Iris pigment epithelial cell (primary cell): ENCODE data around the gene CNST.
"Not testable (repeated sequence)": the region's sequence is repeated elsewhere in the genome, so short reads cannot be mapped to it uniquely, and the experiment has no call there.

ENCODE experiments used
- DNase-seq: peaks from one replicate; pipeline ENCODE4 v3.0.0-alpha.2; 2011; ENCODE audit warnings: low read depth

CNST gene

GRCh38 chr1:246618240-246618808 lies 52.1 kb downstream of the CNST start:
- no peak for DNase-seq

DNA sequence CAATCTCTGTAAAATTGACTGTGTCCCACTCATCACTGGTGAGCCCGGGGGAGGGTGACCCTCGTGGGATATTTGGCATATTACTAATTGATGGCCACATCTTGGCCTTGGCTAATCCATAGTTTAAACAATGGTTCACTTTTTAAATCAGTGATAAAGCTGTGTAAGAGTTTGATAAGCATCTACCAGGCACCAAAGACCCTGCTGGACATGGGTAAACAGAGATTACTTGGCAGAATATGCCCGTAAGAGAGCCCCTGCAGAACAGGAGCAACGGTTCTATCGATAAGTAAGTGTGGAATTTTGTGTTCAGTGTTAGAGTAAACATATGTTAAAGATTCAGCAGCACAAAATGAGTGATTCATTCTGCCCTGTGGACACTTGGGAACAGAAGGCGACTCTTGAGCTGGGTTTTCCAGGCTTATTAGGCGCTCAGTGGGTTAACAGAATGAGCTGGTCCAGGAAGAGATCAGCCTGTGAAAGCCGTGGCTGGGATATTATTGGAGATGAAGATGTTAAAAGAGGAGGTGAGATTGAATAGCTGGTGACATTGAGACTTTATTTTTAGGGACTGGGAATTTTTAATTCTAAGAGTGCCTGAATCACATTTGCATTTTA lies 55.9 kb downstream of the CNST start:
- peak; percentile 50 for DNase-seq

GRCh38 chr1:246624091-246624490 lies 57.8 kb downstream of the CNST start:
- no peak for DNase-seq

DNA sequence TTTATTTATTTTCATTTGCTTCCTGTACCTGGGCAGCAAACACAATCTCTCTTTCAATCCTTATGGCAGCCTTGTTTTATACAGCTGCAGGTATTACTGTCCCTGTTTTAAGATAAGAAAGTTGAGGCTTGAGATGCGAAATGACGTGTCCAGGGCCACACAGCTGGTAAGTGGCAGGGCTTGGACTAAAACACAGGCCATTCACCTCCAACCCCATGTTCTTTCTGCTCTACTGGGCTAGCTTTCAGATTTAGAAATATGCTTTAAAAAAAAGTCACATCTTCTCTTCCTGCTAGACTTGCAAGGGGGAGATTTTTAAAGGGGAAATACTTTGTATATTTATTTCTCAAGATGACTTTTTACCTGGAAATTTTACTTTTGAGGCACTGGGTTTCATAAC lies 62.8 kb downstream of the CNST start:
- no peak for DNase-seq

DNA sequence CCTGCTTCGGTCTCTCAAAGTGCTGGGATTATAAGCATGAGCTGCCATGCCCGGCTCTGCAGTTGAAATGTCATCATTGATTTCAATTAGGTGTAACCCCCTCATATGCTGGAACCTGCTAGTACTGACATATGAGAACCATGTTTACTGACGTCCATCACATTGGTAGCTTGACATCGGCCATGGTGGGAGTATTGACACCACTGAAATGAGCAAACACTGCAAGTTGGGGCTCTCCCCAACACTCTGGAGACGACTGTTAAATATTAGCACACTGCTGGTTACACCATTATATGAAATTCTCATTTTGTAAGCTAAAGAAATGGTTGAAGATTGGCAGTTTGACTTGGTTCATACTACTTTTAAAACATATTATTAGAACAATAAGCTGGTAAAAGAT lies 63.7 kb downstream of the CNST start:
- no peak for DNase-seq

DNA sequence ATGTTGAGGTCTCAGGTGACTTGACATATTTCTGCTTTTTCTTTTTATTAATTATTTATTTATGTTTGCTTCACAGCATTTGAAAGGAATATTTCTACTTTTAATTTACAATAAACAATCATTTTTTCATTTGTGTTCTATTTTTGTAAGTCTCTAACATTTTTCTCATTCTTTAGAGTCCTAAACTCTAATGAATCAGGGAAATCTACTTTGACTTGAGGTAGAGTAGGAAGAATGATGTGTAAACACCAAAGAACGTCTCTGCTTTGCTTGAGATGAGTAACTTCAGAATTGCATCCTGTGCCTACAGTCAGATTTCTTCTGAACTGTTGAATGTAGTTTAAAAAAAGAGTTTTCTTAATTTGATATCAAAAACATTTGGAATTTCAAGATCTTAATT lies 65.2 kb downstream of the CNST start:
- DNase-seq = peak; percentile 90

DNA sequence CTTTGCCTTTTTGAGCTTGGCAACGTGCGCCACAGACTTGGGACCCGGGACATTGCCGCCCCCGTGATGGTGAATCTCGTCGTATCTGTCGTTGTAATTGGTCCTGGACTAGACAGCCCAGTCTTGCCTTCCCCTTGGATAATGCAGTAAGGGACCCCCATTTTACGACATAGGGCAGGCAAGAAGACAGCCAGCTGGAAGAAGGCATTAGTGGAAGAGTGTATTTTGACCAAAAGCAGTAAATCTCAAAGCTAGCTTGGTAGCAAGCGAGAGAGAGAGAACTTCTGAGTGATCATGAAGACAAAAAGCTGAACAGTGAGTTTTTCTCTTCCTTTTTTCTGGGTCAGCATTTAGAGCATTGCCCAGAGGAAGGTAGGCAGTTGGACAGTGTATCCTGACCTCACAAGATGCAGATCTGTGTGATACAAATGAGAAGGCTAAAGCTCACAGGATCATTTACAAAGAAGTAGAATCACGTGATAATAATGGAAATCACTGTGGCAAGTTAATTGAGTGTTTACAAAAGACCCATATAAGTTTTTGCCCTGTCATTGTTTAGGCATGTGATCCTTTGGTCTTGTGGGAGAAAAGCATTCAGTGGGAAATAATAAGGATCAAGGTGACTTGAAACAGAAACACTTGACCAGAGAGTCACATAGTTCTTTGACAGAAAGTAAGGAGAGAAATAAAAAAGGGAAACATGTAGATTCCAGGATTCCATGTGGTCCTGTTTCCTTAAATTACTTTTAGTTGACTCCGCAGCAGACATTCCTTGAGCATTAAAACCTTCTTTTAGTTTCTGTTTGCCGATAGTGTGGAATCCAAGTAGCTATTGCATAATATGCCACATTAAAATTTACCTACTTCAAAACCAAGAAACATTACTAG lies 66.3 kb downstream of the CNST start:
- DNase-seq = peak; percentile 85

DNA sequence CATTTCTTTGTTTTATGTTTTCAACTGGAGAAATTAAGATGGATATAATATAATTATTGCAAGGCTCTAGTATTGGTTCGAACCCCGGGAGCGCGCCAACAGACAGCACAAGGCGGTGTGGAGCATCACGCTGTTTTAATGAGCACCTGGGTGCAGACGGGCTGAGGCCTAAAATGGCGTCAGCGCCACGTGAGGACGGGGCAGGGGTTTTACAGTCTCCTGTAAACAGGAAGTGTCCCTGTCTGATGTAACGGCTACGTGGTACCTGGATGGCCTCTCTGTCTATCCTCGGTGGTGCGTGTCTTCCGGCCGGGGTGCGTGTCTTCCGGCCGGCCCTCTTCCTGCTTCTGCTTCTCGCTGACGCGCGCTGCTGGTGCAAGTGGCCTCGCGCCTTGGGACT lies 68.4 kb downstream of the CNST start:
- DNase-seq = not testable (repeated sequence)

- no peak for DNase-seq
Measured at GRCh38 chr1:246638941-246639655, 72.8 kb downstream of the CNST start.

GRCh38 chr1:246639732-246640131 lies 73.5 kb downstream of the CNST start:
- DNase-seq = no peak

DNA sequence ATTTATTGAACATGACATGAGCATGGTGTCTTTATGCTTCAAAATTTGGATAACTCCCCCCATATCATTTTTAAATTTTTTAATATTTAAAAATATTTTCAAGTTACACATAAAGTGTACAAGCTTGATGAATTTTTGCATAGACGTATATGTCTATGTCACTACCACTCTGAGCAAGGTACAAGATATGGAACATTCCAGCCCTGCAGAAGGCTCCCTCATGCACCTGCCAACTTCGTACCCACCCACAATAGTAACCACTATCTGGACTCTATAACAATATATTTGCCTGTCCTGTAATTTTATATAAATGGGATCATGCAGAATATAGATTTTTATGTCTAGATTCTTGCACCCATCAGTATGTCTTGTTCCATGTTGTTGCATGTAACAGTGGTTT lies 74.5 kb downstream of the CNST start:
- no peak for DNase-seq

DNA sequence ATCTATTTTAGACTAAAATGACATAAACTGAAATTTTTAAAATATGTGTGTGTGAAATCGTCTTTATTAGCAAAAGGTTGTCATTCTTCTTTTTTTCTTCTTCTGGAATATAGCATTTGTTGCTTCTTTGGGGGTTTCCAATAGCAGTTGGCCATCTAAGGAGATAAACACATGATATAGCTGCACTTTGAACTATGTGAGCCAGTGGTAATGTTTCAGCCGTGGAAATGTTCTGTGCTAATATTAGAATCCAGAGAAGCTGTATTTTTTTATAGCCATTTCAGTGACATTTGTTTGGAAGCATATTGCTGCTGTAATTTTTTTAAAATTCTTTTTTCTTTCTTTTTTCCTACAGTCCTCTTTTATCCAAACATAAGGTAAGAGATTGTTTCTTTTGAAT lies 75.1 kb downstream of the CNST start:
- DNase-seq = no peak

- DNase-seq = no peak
Measured at GRCh38 chr1:246642719-246643118, 76.5 kb downstream of the CNST start.

- peak; percentile 71 for DNase-seq
Measured at GRCh38 chr1:246647113-246647512, 80.9 kb downstream of the CNST start.

DNA sequence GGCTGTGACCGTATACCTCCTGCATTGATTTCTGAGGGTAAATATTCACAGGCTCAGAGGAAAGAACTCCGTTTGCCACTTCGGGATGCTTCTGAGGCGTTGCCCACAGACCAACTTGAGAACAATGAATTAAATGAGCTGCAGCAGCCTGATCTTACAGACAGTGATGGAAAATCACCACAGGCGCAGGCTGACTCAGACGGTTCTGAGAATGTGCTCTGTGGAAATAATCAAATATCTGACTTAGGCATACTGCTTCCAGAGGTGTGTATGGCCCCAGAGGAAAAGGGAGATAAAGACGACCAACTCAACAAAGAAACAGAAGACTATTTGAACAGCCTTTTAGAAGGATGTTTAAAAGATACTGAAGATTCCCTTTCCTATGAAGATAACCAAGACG lies 81.3 kb downstream of the CNST start:
- DNase-seq = peak; percentile 59

DNA sequence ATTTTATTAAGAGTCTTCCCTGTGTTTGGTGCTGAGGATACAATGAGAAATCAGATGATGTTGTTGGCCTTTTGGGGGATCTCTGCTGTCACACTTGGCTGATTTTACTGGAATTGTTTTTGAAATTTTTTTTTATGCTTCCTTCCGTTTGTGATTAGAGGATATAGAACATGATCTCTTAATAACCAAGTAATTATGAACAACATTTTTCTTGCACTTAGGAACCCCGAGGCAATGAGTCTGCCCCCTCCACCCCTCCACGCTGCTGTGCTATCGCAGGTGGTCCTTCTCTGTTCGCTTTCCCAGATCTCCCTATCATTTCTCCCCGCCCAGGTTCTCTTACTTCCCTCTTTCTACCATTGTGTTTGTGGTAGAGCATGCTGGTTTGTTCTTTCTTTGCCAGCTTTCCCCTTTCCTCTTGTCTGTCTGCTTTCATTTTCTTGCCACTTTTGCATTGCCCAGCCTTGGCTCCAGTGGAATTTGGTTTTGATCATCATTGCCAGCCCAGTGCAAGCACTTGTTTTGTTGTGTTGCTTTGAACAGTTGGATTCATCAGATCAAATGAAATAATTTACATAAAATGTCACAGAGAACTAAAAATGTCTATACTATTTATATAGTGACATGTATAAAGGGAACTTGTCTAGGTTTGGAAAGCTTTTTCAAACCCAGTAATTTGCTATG lies 84.9 kb downstream of the CNST start:
- no peak for DNase-seq

DNA sequence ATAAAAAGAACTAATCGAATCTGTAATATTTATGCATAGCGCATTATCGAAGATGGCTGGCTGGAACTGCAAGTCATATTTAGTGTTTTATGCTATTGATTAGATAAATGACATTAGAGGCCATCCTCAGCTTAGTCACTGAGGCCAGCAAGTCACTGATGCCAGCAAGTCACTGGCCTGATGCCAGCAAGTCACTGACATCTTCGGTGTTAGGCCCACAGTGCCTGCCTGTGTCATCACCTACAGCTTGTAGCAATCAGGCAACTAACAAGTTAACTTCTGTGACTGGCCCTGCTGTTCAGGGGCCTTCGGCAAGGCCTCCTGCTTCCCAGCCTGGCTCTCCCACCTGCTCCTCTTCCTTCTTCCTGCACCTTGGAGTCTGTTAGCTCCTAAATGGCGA lies 92.3 kb downstream of the CNST start:
- no peak for DNase-seq

DNA sequence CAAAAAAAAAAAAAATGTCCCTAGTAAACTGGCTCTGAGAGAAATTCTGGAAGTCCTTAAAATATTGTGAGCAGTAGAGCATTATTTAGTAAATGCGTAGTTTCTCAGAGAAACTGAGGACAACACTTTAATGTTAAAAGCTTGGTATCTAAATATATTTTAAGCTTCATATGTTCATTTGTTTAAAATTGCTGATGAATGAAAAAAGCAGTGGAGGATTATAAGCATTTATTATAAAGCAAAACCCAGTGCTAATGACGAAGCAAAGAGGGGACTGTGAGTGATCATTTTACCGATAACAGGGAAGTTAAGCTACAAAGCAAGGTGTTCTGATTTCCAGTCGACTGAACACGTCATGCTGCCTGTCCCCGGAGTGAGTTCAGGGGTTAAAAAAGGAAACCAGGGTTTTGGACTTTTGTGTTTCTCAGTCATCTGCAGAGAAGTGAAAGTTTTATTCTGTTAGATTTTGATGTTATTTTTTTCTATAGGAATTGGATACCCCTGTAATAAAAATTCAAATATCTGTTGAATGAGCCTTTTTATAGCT lies 93.4 kb downstream of the CNST start:
- DNase-seq = no peak

- DNase-seq = no peak
Measured at GRCh38 chr1:246661451-246661850, 95.2 kb downstream of the CNST start.

GRCh38 chr1:246667773-246668172 lies 101.5 kb downstream of the CNST start:
- DNase-seq = no peak

GRCh38 chr1:246669659-246670058 lies 103.4 kb downstream of the CNST start:
- DNase-seq = no peak

- no peak for DNase-seq
Measured at GRCh38 chr1:246674049-246674448, 107.8 kb downstream of the CNST start.
